Measurements from ENCODE around the gene HADHA. TPM values are rescaled to one million over a fixed set of nuclear protein-coding genes. Genes with fewer than 3 reads are reported as not detected.

Gene HADHA
- total RNA-seq, 4 donors from 2014 or later, result 92.8 to 233 (median 142) TPM

DNA sequence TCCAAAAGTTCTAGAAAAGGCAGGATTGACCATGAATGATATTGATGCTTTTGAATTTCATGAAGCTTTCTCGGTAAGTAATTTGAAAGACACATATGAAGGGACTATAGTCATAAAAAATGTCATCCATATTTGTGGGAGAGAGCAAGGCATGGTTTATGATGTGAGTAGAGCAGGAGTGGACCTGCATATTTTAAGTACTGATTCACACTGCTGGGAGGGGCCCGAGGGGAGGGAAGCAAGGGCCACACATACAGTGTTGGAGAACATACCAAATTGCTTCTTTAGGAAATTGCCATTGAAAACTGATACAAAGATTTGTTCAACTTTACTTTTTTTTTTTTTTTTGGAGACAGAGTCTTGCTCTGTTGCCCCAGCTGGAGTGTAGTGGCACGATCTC is 39.7 kb upstream of the HADHA start:
- Histone ChIP-seq H3K27me3 (no peaks in the 10 kb centered on the region), H3K9me3 (no peaks in the 10 kb centered on the region), H3K4me3 (no peak overlapping the region), H3K4me1 (no peaks in the 10 kb centered on the region), H3K36me3 (peaks cover 0 to 77% (median 27%) of the 10 kb centered on the region in 4 donors), H3K27ac (no peak overlapping the region)
- TF ChIP-seq POLR2AphosphoS5 (IDR thresholded peaks at IDR 0.05), result no peak
- TF ChIP-seq, protein P1, sequence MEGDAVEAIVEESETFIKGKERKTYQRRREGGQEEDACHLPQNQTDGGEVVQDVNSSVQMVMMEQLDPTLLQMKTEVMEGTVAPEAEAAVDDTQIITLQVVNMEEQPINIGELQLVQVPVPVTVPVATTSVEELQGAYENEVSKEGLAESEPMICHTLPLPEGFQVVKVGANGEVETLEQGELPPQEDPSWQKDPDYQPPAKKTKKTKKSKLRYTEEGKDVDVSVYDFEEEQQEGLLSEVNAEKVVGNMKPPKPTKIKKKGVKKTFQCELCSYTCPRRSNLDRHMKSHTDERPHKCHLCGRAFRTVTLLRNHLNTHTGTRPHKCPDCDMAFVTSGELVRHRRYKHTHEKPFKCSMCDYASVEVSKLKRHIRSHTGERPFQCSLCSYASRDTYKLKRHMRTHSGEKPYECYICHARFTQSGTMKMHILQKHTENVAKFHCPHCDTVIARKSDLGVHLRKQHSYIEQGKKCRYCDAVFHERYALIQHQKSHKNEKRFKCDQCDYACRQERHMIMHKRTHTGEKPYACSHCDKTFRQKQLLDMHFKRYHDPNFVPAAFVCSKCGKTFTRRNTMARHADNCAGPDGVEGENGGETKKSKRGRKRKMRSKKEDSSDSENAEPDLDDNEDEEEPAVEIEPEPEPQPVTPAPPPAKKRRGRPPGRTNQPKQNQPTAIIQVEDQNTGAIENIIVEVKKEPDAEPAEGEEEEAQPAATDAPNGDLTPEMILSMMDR (IDR thresholded peaks at IDR 0.05), result no peak
- TF ChIP-seq EP300 (IDR thresholded peaks at IDR 0.05; ENCODE audit: low read depth), result no peak
- TF ChIP-seq POLR2A (IDR thresholded peaks at IDR 0.05), result no peak
- no peak for DNase-seq
- in situ Hi-C loops (cut with MboI; ENCODE audit: low pct_ligation_motif_present in 1 of 4, low pct_unique_long_range_greater_than_20kb in 1 of 4, low sequenced_read_pairs in 3 of 4) (no loop called here), intact Hi-C loops (cut with DNase I; ENCODE audit: low total_unique reads) (no loop called here)
- WGBS, 2 donors (ENCODE audit: low coverage in 1 of 2), result 95 to 97% methylated on average over 3 of the region's 3 CpGs

DNA sequence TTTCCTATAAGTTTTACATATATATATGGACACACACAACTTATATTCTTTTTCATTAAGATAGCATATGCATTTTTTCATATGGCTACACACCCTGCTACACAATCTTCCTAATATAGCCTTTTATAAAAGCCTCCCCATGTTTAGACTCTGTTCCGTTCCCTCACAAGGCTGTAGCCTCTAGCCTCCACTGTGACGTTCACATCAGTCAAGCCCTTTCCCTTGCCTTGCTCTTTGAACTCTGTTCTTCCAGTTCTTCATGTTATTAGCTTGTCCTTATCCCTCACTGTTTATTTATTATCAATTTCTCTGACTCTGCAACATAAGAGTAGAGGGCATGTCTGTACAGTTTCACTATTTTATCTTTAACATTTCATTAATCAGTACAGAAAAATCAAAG is 39.2 kb upstream of the HADHA start:
- Histone ChIP-seq H3K9me3 (no peaks in the 10 kb centered on the region), H3K36me3 (peaks cover 0 to 80% (median 27%) of the 10 kb centered on the region in 4 donors), H3K27me3 (no peaks in the 10 kb centered on the region), H3K27ac (no peak overlapping the region), H3K4me3 (no peak overlapping the region), H3K4me1 (no peaks in the 10 kb centered on the region)
- WGBS, 2 donors (ENCODE audit: low coverage in 1 of 2), result 88 to 92% methylated on average over 2 of the region's 2 CpGs
- TF ChIP-seq POLR2AphosphoS5 (IDR thresholded peaks at IDR 0.05) (no peak), EP300 (IDR thresholded peaks at IDR 0.05; ENCODE audit: low read depth) (no peak), POLR2A (IDR thresholded peaks at IDR 0.05) (no peak)
- TF ChIP-seq, protein P1 (IDR thresholded peaks at IDR 0.05), result no peak
- DNase-seq, result no peak
- in situ Hi-C loops (cut with MboI; ENCODE audit: low pct_ligation_motif_present in 1 of 4, low pct_unique_long_range_greater_than_20kb in 1 of 4, low sequenced_read_pairs in 3 of 4), result no loop called here
- intact Hi-C loops (cut with DNase I; ENCODE audit: low total_unique reads), result no loop called here

DNA sequence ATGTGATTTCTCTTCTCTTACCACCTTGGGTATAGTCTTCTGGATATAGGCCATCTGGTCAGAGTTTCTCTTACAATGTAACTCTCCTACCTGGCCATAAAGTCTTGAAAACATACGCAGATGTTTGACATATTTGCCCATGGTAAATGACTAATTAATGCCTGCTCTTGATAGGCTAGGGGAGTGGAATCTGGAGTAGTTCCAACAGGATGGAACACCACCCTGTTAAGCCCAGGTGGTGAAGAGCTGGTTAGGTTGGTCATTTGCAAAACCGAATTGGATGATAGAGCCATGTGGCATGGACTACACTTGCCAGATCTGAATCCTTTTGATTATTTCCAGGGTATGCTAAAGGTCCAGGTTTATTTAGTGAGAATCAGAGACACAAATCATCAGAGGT is 36.8 kb upstream of the HADHA start:
- H3K27ac ChIP-seq, result no peak overlapping the region
- H3K4me3 ChIP-seq, result no peak overlapping the region
- in situ Hi-C loops (cut with MboI; ENCODE audit: low pct_ligation_motif_present in 1 of 4, low pct_unique_long_range_greater_than_20kb in 1 of 4, low sequenced_read_pairs in 3 of 4), result no loop called here
- 63 to 67% methylated on average over 2 of the region's 2 CpGs for WGBS, 2 donors (ENCODE audit: low coverage in 1 of 2)
- H3K36me3 ChIP-seq, result peaks cover 0 to 86% (median 28%) of the 10 kb centered on the region in 4 donors
- DNase-seq, result no peak
- H3K27me3 ChIP-seq, result no peaks in the 10 kb centered on the region
- no peaks in the 10 kb centered on the region for H3K4me1 ChIP-seq
- intact Hi-C loops (cut with DNase I; ENCODE audit: low total_unique reads), result no loop called here
- H3K9me3 ChIP-seq, result no peaks in the 10 kb centered on the region
- TF ChIP-seq POLR2A (IDR thresholded peaks at IDR 0.05), result no peak
- no peak for TF ChIP-seq EP300 (IDR thresholded peaks at IDR 0.05; ENCODE audit: low read depth)
- TF ChIP-seq, protein P1 (IDR thresholded peaks at IDR 0.05), result no peak
- TF ChIP-seq POLR2AphosphoS5 (IDR thresholded peaks at IDR 0.05), result no peak

DNA sequence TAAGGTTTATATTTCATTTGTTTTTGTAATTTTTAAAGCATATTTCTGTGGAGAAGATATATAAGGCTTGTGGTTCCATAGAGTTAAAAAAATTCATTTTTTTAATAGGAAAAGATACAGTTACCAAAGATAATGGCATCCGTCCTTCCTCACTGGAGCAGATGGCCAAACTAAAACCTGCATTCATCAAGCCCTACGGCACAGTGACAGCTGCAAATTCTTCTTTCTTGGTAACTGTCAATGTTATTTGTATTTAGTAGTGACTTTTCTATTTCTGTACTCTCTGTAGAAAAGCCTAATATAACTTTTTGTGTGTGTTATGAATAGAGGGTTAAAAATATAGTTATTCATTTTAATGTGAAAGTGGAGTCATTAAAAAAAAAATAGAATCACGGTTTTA is 35.5 kb upstream of the HADHA start:
- TF ChIP-seq POLR2A (IDR thresholded peaks at IDR 0.05) (no peak), POLR2AphosphoS5 (IDR thresholded peaks at IDR 0.05) (no peak), EP300 (IDR thresholded peaks at IDR 0.05; ENCODE audit: low read depth) (no peak)
- TF ChIP-seq, protein P1 (IDR thresholded peaks at IDR 0.05), result no peak
- no peak overlapping the region for H3K27ac ChIP-seq
- in situ Hi-C loops (cut with MboI; ENCODE audit: low pct_ligation_motif_present in 1 of 4, low pct_unique_long_range_greater_than_20kb in 1 of 4, low sequenced_read_pairs in 3 of 4), result no loop called here

More for the DNA sequence above, 35.5 kb upstream of the HADHA start:
- DNase-seq, result no peak
- H3K4me1 ChIP-seq, result no peaks in the 10 kb centered on the region
- intact Hi-C loops (cut with DNase I; ENCODE audit: low total_unique reads), result no loop called here
- H3K4me3 ChIP-seq, result no peak overlapping the region
- no peaks in the 10 kb centered on the region for H3K27me3 ChIP-seq
- peaks cover 0 to 74% (median 23%) of the 10 kb centered on the region in 4 donors for H3K36me3 ChIP-seq
- no peaks in the 10 kb centered on the region for H3K9me3 ChIP-seq
- 87 to 92% methylated on average over 3 of the region's 3 CpGs for WGBS, 2 donors (ENCODE audit: low coverage in 1 of 2)

Data from transverse colon (tissue), 4 donors.